ENCODE results near the gene CYLD. TPM values are rescaled to one million over a fixed set of nuclear protein-coding genes. Genes with fewer than 3 reads are reported as not detected.

CYLD gene
- total and polyA plus RNA-seq, 4 donors, result 15.3 to 90.5 (median 26.0) TPM

- TF ChIP-seq, protein P1, sequence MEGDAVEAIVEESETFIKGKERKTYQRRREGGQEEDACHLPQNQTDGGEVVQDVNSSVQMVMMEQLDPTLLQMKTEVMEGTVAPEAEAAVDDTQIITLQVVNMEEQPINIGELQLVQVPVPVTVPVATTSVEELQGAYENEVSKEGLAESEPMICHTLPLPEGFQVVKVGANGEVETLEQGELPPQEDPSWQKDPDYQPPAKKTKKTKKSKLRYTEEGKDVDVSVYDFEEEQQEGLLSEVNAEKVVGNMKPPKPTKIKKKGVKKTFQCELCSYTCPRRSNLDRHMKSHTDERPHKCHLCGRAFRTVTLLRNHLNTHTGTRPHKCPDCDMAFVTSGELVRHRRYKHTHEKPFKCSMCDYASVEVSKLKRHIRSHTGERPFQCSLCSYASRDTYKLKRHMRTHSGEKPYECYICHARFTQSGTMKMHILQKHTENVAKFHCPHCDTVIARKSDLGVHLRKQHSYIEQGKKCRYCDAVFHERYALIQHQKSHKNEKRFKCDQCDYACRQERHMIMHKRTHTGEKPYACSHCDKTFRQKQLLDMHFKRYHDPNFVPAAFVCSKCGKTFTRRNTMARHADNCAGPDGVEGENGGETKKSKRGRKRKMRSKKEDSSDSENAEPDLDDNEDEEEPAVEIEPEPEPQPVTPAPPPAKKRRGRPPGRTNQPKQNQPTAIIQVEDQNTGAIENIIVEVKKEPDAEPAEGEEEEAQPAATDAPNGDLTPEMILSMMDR (IDR thresholded peaks at IDR 0.05; ENCODE audit: control extremely low read depth, extremely low read depth), result no peak
- 84 to 88% methylated on average over 3 of the region's 3 CpGs for WGBS, 2 donors
- H3K4me1 ChIP-seq (ENCODE audit: control insufficient read depth in 5 of 5, insufficient read depth in 5 of 5, low read length in 5 of 5), result no peaks in the 10 kb centered on the region
- no peak for ATAC-seq (ENCODE audit: insufficient read depth, low FRiP score)
- H3K9ac ChIP-seq (ENCODE audit: insufficient read depth in 1 of 2, low read length in 2 of 2), result no peak overlapping the region
- peaks cover 6 to 17% (median 12%) of the 10 kb centered on the region in 4 donors for H3K36me3 ChIP-seq (ENCODE audit: control insufficient read depth in 4 of 4, insufficient read depth in 4 of 4, low read length in 4 of 4)
- DNase-seq, result no peak
- H3K9me3 ChIP-seq (ENCODE audit: control insufficient read depth in 4 of 4, insufficient read depth in 3 of 4, low read length in 3 of 4), result no peaks in the 10 kb centered on the region
- no peaks in the 10 kb centered on the region for H3K27me3 ChIP-seq (ENCODE audit: control insufficient read depth in 3 of 3, insufficient read depth in 3 of 3, low read length in 2 of 3)
- no peak overlapping the region for H3K4me3 ChIP-seq
- no peak overlapping the region for H3K27ac ChIP-seq (ENCODE audit: low read depth in 1 of 2, low read length in 1 of 2)
Observed at GRCh38 chr16:50756473-50756872, 14.6 kb downstream of the CYLD start.

- peaks cover 0 to 2% (median 0%) of the 10 kb centered on the region in 4 donors for H3K9me3 ChIP-seq (ENCODE audit: control insufficient read depth in 4 of 4, insufficient read depth in 3 of 4, low read length in 3 of 4)
- TF ChIP-seq, protein P1 (IDR thresholded peaks at IDR 0.05; ENCODE audit: control extremely low read depth, extremely low read depth), result no peak
- H3K4me3 ChIP-seq, result no peak overlapping the region
- peaks cover 2 to 11% (median 7%) of the 10 kb centered on the region in 4 donors for H3K36me3 ChIP-seq (ENCODE audit: control insufficient read depth in 4 of 4, insufficient read depth in 4 of 4, low read length in 4 of 4)
- no peak for ATAC-seq (ENCODE audit: insufficient read depth, low FRiP score)
- WGBS, 2 donors, result 66% methylated on average over 1 of the region's 1 CpG
- H3K27me3 ChIP-seq (ENCODE audit: control insufficient read depth in 3 of 3, insufficient read depth in 3 of 3, low read length in 2 of 3), result no peaks in the 10 kb centered on the region
- no peak overlapping the region for H3K27ac ChIP-seq (ENCODE audit: low read depth in 1 of 2, low read length in 1 of 2)
- no peak for DNase-seq
- H3K4me1 ChIP-seq (ENCODE audit: control insufficient read depth in 5 of 5, insufficient read depth in 5 of 5, low read length in 5 of 5), result peaks cover 0 to 2% (median 0%) of the 10 kb centered on the region in 5 donors
- no peak overlapping the region for H3K9ac ChIP-seq (ENCODE audit: insufficient read depth in 1 of 2, low read length in 2 of 2)
Observed at GRCh38 chr16:50761267-50761666, 19.4 kb downstream of the CYLD start.

DNA sequence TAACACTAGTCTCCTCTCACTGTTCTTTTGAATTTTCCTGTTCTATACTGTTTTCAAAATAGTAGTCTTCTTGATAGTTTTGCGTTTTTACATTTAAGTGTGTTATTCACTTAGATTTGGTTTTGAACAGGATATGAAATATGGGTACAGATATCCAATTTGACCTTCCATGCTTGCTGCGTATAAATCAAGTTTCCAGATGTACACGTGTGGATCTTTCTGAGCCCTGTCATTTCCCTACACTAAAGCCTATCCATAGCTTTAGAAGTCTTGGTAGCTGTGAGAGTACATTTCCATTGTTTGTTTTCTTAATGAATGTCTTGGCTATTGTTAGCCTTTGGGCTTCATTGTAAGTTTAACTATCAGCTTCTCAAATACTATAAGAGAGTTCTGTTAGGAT lies 20.4 kb downstream of the CYLD start:
- no peak for ATAC-seq (ENCODE audit: insufficient read depth, low FRiP score)

More for the DNA sequence above, 20.4 kb downstream of the CYLD start:
- DNase-seq, result no peak
- WGBS, 2 donors, result 77 to 82% methylated on average over 3 of the region's 3 CpGs
- Histone ChIP-seq H3K4me1 (ENCODE audit: control insufficient read depth in 5 of 5, insufficient read depth in 5 of 5, low read length in 5 of 5) (peaks cover 0 to 2% (median 0%) of the 10 kb centered on the region in 5 donors), H3K4me3 (no peak overlapping the region), H3K9me3 (ENCODE audit: control insufficient read depth in 4 of 4, insufficient read depth in 3 of 4, low read length in 3 of 4) (peaks cover 0 to 3% (median under 1%) of the 10 kb centered on the region in 4 donors), H3K36me3 (ENCODE audit: control insufficient read depth in 4 of 4, insufficient read depth in 4 of 4, low read length in 4 of 4) (peaks cover 2 to 14% (median 8%) of the 10 kb centered on the region in 4 donors), H3K27ac (ENCODE audit: low read depth in 1 of 2, low read length in 1 of 2) (no peak overlapping the region), H3K27me3 (ENCODE audit: control insufficient read depth in 3 of 3, insufficient read depth in 3 of 3, low read length in 2 of 3) (no peaks in the 10 kb centered on the region), H3K9ac (ENCODE audit: insufficient read depth in 1 of 2, low read length in 2 of 2) (no peak overlapping the region)
- TF ChIP-seq, protein P1 (IDR thresholded peaks at IDR 0.05; ENCODE audit: control extremely low read depth, extremely low read depth), result no peak

All from lung (tissue), 12 donors.